ENCODE measurements around the gene PIEZO1. TPM values are rescaled to one million over a fixed set of nuclear protein-coding genes. Genes with fewer than 3 reads are reported as not detected.

Gene PIEZO1
- total and polyA plus RNA-seq, 9 of the 15 experiments (the other 6 are each of a cell fraction or from before 2014, with no cell fraction given), result 3.6 to 432 (median 131) TPM

GRCh38 chr16:88827727-88828126, 42.7 kb upstream of the PIEZO1 start (continued):
- TF ChIP-seq DNMT1 (IDR thresholded peaks at IDR 0.05), result no peak
- TF ChIP-seq, protein P1, sequence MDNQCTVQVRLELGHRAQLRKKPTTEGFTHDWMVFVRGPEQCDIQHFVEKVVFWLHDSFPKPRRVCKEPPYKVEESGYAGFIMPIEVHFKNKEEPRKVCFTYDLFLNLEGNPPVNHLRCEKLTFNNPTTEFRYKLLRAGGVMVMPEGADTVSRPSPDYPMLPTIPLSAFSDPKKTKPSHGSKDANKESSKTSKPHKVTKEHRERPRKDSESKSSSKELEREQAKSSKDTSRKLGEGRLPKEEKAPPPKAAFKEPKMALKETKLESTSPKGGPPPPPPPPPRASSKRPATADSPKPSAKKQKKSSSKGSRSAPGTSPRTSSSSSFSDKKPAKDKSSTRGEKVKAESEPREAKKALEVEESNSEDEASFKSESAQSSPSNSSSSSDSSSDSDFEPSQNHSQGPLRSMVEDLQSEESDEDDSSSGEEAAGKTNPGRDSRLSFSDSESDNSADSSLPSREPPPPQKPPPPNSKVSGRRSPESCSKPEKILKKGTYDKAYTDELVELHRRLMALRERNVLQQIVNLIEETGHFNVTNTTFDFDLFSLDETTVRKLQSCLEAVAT (IDR thresholded peaks at IDR 0.05), result no peak

- no TSS peak for BruUV-seq (replicated peaks)
- H3K9me3 ChIP-seq (replicated peaks; ENCODE audit: control insufficient read depth, insufficient read depth, low read depth, low read length), result no peaks in the 10 kb centered on the region
- peaks cover 0 to 48% of the 10 kb centered on the region in 2 experiments; a peak in 2 of 5 replicates for H3K4me1 ChIP-seq (replicated peaks in 1 of 2; ENCODE audit: control insufficient read depth in 2 of 2, insufficient read depth in 2 of 2, low read length in 2 of 2)
- H3K36me3 ChIP-seq (ENCODE audit: control insufficient read depth, insufficient read depth, low read length), result no peaks in the 10 kb centered on the region
- in situ Hi-C loops (cut with MboI) (no loop called here), intact Hi-C loops (cut with micrococcal nuclease) (no loop called here)
- no peaks in the 10 kb centered on the region for H3K27me3 ChIP-seq (ENCODE audit: control insufficient read depth in 2 of 2, insufficient read depth in 2 of 2, low read length in 2 of 2)
- POLR2A ChIA-PET, result interaction anchor here (0.9 to 1.4 kb wide), 4 partner anchors 11 to 347 kb away, joined by 3 to 4 read pairs (median 3); no protein-coding TSS in a partner anchor
- no peak overlapping the region for H3K4me2 ChIP-seq (ENCODE audit: insufficient read depth, low read length)
- no peaks in the 10 kb centered on the region; the same call in 1 of the 2 replicates for H4K20me1 ChIP-seq (replicated peaks; ENCODE audit: control insufficient read depth, insufficient read depth, low read length)
- no peak overlapping the region for H2AFZ ChIP-seq (ENCODE audit: low read depth, low read length)
- H3K27ac ChIP-seq (ENCODE audit: extremely low read depth, low read depth, low read length), result no peak overlapping the region
- FAIRE-seq, result no peak
- H3K4me3 ChIP-seq, result no peak overlapping the region
- CTCF ChIA-PET (ENCODE audit: low intra/inter-chr PET ratio), result no interaction called here
- DNase-seq (ENCODE audit: extremely low read depth in 1 of 4, low spot score in 3 of 4), result no peak
- TF ChIP-seq PCBP1 (IDR thresholded peaks at IDR 0.05; ENCODE audit: low read depth, low read length, poor library complexity, severe bottlenecking) (peak; percentile 29), POLR2G (IDR thresholded peaks at IDR 0.05; ENCODE audit: low read depth, low read length) (peak; percentile 41; the same call in 1 of the 2 replicates), MTF1 (CRISPR knock-in tag; IDR thresholded peaks at IDR 0.05; ENCODE audit: borderline replicate concordance) (no peak), HNRNPL (IDR thresholded peaks at IDR 0.05; ENCODE audit: low read depth, low read length) (peak; percentile 58; the same call in 1 of the 2 replicates), FOXA1 (IDR thresholded peaks at IDR 0.05; ENCODE audit: borderline replicate concordance) (no peak), HNRNPLL (IDR thresholded peaks at IDR 0.05; ENCODE audit: low read depth, low read length, poor library complexity, severe bottlenecking) (no peak), ZNF282 (CRISPR knock-in tag; IDR thresholded peaks at IDR 0.05) (no peak), BHLHE40 (IDR thresholded peaks at IDR 0.05; ENCODE audit: low read length) (no peak)
- TF ChIP-seq, protein P2, sequence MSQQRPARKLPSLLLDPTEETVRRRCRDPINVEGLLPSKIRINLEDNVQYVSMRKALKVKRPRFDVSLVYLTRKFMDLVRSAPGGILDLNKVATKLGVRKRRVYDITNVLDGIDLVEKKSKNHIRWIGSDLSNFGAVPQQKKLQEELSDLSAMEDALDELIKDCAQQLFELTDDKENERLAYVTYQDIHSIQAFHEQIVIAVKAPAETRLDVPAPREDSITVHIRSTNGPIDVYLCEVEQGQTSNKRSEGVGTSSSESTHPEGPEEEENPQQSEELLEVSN (IDR thresholded peaks at IDR 0.05; ENCODE audit: borderline replicate concordance in 1 of 2, extremely low read depth in 1 of 2, insufficient read depth in 1 of 2, insufficient read length in 1 of 2, low read depth in 1 of 2, low read length in 1 of 2, poor library complexity in 1 of 2, severe bottlenecking in 1 of 2), result no peak
- H3K9me1 ChIP-seq (ENCODE audit: control insufficient read depth, insufficient read depth, low read length), result no peaks in the 10 kb centered on the region
- no peaks in the 10 kb centered on the region for H3K79me2 ChIP-seq (ENCODE audit: control insufficient read depth, insufficient read depth, low read length)
- WGBS (ENCODE audit: insufficient coverage, low coverage, missing lambda C conversion rate), result 81% methylated on average over 21 of the region's 26 CpGs
- peak overlapping the region in 1 of 2 experiments; percentile 36; a peak in 1 of 4 replicates for H3K9ac ChIP-seq (ENCODE audit: insufficient read depth in 1 of 2, low read depth in 2 of 2, low read length in 2 of 2)
- ATAC-seq, result no peak
Measured at GRCh38 chr16:88826070-88826840, 41.2 kb upstream of the PIEZO1 start.
